Effector CD8-positive, alpha-beta T cell (primary cell): ENCODE results near the gene NT5C1B.
"Not testable (repeated sequence)": the region's sequence is repeated elsewhere in the genome, so short reads cannot be mapped to it uniquely, and the experiment has no call there.

ENCODE experiments used
- DNase-seq: peaks from one replicate; lab custom pipeline; 2025; lab: John Stamatoyannopoulos, UW
- total RNA-seq, 4 experiments: gene quantifications; one replicate each; lab custom pipeline; 2026; lab: John Stamatoyannopoulos, UW

The NT5C1B gene
- total RNA-seq: 0 reads per million in 4 experiments

GRCh38 chr2:18589354-18589753 lies at the start of gene NT5C1B:
TSS of gene NT5C1B (minus strand) at chr2:18589569. CDS start at chr2:18589468, 101 bp downstream.
- DNase-seq: no peak

DNA sequence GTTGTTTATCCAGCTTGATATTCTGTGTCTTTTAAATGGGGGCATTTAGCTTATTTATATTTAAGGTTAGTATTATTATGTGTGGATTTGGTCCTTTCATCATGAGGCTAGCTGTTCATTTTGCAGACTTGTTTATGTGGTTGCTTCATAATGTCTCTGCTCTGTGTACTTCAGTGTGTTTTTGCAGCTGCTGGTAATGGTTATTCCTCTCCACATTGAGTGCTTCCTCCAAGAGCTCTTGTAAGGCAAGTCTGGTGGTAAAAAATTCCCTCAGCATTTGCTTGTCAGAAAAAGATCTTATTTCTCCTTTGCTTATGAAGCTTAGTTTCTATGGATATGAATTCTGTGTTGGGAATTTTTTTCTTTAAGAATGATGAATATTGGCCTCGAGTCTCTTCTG lies 47.8 kb upstream of the NT5C1B start:
- no peak for DNase-seq

DNA sequence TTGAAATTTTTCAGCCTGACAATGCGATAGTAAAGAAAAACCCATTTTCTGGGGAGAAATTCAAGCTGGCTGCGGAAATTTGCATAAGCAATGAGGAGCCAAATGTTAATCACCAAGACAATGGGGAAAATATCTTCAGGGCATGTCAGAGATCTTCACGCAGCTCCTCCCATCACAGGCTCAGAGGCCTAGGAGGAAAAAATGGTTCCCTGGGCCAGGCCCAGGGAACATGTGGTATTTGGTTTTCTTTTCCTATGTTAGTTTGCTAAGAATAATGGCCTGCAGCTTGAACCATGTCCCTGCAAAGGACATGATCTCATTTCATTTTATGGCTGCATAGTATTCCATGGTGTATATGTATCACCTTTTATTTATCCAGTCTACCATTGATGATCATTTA lies 43.3 kb upstream of the NT5C1B start:
- DNase-seq: not testable (repeated sequence)

GRCh38 chr2:18630941-18631340 lies 41.6 kb upstream of the NT5C1B start:
- DNase-seq: no peak

DNA sequence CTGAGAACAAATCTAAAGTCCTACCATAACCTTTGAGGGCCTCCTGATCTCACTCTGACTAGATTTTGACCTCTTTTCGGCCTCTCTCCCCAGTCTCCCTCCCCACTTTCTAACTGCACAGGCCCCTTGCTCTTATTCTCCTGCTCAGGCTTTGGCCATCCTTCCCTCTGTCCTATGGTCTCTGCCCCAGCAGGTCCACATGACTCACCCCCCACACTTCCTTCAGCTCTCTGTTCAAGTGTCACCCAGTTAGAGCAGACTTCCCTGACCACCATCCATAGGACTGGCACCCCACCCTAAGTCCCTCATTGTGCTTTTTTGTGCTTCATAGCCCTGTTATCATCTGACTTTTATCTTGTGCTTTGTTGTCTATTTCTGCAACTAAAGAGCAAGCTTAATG lies 41.2 kb upstream of the NT5C1B start:
- DNase-seq: no peak

DNA sequence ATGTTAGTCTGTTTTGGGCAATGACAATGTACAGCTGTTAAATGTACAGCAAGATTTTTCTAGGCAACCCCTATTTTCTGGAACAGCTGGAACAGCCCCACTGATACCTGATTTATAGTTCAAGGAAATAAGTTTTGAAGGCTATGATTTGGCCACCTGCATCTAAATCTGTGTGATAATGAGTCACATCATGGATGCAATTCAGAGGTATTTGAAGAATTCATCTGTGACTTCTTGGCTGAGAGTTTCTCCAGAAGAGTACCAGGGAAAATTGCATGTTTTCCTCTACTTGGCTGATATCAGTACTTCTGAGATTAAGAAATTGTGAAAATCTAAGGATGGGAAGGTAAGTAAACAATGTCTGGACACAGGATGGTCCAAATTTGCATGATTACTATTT lies 40.7 kb upstream of the NT5C1B start:
- no peak for DNase-seq

GRCh38 chr2:18626958-18627650 lies 37.7 kb upstream of the NT5C1B start:
- DNase-seq: no peak

DNA sequence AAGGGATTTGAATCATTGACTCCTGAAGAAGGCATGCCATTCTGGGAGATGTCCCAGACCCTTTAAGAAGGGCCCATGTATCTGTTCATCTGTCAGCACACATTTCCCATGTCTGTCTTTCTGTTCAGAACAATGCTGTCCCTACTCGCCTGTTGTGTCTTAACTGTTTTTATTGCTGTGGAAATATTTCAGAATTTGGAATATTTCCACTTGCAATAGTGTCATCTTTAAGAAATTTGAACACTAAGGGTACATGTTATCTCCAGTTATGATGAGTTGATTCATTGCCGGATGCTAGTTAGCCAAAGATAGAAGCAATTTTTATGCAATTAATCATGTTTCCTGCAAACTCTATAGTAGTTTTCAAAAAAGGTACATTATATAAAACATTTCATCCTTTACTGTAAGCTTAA lies 36.9 kb upstream of the NT5C1B start:
- no peak for DNase-seq

GRCh38 chr2:18625563-18625962 lies 36.2 kb upstream of the NT5C1B start:
- DNase-seq: no peak

DNA sequence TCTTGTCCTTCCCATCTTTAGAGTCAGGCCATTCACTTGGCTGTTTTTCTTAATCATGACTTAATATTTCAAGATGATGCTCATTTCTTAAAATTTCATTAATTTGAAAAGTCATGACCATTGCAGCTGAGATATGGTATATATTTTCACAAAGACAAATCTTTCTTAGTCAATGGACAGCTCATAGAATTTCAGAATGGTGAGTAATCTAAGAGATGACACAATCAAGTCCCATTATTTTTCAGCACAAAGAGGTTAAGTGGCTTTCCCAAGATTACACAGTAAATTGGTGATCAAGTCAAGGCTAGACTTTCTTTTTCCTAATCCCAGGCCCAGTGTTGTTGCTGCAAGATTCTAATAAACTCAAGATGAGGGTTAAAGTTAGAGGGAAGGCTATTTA lies 34.4 kb upstream of the NT5C1B start:
- no peak for DNase-seq

- no peak for DNase-seq
Observed at GRCh38 chr2:18620867-18621632, 31.7 kb upstream of the NT5C1B start.

DNA sequence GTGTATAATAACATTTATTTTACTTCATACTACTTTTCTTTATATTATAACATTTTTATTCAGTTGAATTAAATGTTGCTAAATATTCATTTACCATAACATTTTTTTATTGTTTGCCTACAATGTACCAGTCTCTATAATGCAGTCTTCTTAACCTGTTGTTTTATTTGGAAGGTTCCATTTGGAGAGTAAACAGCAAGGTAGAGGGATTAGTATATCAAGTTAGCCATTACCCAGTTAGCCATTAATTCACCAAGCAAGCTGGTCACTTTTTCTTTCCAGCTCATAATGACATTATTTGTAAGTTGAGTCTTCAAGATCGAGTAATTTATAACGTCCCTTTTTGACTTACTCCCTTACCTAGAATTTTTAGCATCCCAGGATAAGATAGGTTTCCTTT lies 29.7 kb upstream of the NT5C1B start:
- no peak for DNase-seq

DNA sequence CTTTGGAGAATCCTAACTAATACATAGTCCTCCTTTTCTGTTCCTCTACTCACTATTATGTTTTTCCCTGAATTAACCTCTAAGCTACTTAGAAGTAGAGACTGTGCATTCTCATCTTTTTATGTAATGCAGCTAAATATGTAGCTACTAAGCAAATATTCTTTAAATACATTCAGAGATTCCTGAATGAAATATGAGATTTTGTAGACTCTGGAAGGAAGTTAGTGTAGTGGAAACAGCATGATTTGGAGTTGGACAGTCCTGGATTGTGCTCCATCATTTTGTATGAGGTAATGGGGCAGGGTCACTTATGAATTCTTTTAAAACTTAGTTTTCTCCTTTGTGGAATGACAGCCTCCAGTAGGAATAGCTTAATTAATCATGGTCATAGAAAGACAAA lies 24.7 kb upstream of the NT5C1B start:
- DNase-seq: no peak

DNA sequence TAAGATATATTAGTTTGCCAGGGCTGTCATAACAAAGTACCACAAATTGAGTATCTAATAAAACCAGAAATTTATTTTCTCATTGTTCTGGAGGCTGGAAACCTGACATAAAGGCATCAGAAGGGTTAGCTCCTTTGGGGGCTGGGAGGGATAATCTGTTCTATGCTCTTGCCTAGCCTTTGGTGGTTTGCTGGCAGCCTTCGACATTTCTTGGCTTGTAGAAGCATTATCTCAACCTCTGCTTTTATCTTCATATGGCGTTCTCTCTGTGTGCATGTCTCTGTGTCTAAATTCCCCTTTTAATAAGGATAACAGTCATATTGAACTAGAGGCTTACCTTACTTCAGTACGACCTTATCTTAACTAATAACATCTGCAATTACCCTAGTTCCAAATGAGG lies 22.8 kb upstream of the NT5C1B start:
- no peak for DNase-seq

- DNase-seq: no peak
Observed at GRCh38 chr2:18611604-18612003, 22.2 kb upstream of the NT5C1B start.

GRCh38 chr2:18611184-18611583 lies 21.8 kb upstream of the NT5C1B start:
- DNase-seq: no peak

GRCh38 chr2:18610651-18611050 lies 21.3 kb upstream of the NT5C1B start:
- no peak for DNase-seq

DNA sequence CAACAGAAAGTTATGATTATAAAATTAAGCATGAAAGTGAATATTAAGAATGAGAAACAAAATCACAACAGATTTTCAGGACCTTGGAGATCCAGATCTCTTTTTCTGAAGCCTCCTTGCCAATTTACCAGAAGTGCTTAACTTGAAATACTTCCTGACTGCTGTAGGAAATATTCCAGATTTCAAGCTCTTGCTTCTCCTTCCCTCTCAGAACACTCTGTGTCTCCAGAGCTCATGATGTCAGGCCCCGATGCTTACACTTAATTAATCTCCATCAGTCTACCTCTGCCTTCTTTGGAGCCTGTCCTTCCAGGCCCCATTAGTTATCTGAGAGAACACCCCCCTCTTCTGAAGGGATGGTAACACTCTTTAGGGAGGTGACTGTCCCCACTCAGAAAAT lies 20.7 kb upstream of the NT5C1B start:
- DNase-seq: no peak

DNA sequence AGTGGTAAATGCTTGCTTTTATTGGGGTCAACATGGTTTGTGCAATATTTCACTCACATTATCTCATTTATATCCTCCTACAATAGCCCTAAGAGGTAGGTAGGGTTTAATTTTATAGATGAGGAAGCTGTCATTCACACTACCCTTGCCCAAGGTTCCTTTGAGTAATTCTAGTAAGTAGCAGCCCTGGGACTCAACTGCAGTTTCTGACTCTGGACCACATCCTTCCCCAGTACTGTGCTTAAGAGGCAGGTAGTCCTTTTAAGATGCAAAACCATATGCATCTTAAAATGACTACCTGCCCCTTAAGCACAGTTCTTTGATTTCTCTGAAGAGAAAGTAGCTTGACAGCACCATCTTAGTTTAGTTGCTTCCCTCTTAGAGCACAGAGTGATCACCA lies 15.7 kb upstream of the NT5C1B start:
- no peak for DNase-seq

DNA sequence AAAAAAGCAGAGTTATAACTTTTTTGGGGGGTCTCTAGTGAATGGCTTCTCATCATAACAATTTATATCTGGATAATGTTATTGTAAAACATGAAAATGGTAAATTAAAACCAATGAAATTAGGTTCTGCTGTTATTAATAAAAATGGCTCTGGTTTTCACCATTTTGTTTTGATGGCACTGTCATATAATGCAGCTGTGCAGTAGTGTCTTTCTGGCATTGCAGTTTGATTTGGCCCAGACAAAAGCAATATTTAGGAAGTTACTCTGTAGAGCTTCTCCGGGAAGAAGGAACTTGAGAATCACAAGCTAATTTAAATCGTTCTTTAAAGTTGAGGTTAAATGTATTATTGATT lies 15.1 kb upstream of the NT5C1B start:
- DNase-seq: no peak

DNA sequence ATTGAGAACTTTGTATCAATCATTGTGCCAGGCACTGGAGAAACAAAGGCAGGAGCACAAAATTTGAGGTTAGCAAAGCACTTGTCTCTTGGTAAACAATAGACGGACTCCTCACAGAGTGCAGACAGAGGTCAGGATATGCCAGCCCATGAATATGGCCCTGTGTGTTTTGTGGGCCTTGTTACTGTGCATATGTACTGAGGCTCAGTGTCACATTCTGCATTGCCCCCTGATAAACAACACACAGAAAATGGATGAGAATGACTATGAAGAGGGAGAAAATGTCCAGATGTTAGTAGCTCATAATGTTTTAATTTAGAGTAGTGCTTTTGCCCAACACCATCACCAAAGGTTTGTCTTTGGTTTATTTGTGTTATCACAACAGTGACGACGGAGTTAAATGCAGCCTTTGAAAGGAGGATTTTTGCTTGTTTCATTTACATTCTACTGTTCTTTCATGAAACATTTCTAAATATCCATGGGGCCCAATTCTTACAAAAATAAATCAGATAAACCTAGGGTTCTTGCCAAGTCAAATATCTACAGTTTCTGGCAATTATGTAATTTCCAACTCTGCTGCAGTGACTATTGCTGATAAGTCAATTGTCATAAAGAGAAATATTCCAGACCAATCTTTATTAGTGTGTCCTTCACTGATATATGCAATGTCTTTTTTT lies 14.6 kb upstream of the NT5C1B start:
- DNase-seq: no peak

DNA sequence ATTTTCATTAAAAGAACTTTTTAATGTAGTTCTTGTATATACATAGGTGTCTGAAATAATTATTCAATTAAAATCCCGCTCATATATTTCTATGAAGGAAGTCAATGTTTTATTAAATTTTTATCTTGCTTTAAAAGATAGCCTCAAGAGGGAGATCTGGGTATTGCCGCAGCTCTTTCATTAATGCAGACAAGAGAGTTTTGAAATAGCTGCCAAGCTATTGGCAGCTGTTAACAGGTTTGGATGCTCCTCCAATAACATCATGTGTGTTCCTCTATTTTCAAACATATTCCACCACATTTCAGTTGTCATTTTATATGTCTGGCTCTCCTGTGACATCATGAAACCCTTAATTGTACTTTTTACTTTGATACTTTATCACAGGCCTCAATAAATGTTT lies 12.9 kb upstream of the NT5C1B start:
- no peak for DNase-seq

DNA sequence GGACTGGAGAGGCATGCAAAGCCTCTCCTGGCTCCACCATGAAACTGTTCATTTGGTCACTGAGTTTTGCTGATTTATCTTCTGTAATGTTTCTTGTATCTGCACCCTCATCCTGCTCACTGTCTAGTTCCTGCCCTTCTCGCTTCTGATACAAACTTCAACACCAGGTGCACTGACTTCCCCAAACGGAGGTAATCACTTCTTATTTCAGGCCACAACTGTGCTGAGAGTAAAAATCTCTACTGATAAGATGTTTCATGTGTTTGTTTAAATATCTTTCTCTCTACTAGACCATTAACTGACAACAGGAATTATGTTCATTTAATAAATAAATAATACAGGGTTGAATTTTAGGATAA lies 10.9 kb upstream of the NT5C1B start:
- no peak for DNase-seq
